H54 (cell line): Measurements from ENCODE around the gene PCNT.
"Not testable (repeated sequence)": the region's sequence is repeated elsewhere in the genome, so short reads cannot be mapped to it uniquely, and the experiment has no call there.

Experiments
- DNase-seq: peaks from one replicate; pipeline ENCODE4 v3.0.0; 2011; ENCODE audit warnings: low spot score, mixed read lengths; ENCODE audit not compliant: insufficient read length
- FAIRE-seq: peaks from 3 replicates; lab custom pipeline; 2011; peaks lifted over from hg19 to GRCh38; lab: Jason Lieb, UNC
- POLR2A ChIP-seq: IDR thresholded peaks from 2 replicates; pipeline ENCODE4 v1.6.1; 2011; ENCODE audit warnings: low read depth, mild to moderate bottlenecking, low read length

Gene PCNT

GRCh38 chr21:46397211-46397905, 73.4 kb downstream of the PCNT start:
- FAIRE-seq (no peak), DNase-seq (no peak)
- no peak for TF ChIP-seq POLR2A

- DNase-seq = no peak
- no peak for TF ChIP-seq POLR2A
- FAIRE-seq = no peak
Measured at GRCh38 chr21:46397993-46398392, 74.0 kb downstream of the PCNT start.

GRCh38 chr21:46399129-46399528, 75.2 kb downstream of the PCNT start:
- no peak for TF ChIP-seq POLR2A
- DNase-seq = no peak
- no peak for FAIRE-seq

GRCh38 chr21:46399686-46400085, 75.7 kb downstream of the PCNT start:
- DNase-seq (no peak), FAIRE-seq (no peak)
- TF ChIP-seq POLR2A = no peak

DNA sequence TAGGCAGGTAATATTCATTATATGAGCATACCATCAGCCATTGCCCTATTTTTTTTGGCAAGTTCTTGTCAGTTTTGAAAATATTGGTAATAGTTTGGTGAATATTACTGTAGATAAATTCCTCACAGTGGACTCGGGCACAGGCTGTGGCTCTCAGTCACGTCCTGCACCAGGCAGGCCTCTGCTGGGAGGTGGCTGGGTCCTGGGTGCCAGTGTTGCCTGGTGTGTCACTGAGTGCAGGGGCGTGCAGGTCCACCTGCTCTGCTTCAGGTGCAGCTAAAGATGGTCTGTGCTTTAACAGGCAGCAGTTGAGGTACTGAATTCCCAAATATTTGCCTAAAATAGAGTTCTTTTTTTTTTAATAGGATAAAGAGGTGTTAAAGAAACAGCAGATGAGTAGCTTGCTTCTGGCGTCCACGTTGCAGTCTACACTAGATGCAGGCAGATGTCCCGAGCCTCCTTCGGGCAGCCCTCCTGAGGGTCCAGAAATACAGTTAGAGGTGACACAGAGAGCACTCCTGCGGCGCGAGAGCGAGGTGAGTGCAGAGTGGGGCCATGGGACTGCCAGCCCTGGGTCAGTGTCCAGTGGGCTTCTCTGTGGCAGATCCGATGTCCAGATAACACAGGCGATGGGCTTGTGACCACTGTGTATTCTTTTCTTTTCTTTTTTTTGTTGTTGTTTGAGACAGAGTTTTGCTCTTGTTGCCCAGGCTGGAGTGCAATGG, 77.4 kb downstream of the PCNT start:
- no peak for TF ChIP-seq POLR2A
- FAIRE-seq (no peak), DNase-seq (no peak)

GRCh38 chr21:46402421-46402820, 78.5 kb downstream of the PCNT start:
- FAIRE-seq = no peak
- TF ChIP-seq POLR2A = no peak
- no peak for DNase-seq

- not testable (repeated sequence) for FAIRE-seq, DNase-seq
Measured at GRCh38 chr21:46403234-46403811, 79.4 kb downstream of the PCNT start.

DNA sequence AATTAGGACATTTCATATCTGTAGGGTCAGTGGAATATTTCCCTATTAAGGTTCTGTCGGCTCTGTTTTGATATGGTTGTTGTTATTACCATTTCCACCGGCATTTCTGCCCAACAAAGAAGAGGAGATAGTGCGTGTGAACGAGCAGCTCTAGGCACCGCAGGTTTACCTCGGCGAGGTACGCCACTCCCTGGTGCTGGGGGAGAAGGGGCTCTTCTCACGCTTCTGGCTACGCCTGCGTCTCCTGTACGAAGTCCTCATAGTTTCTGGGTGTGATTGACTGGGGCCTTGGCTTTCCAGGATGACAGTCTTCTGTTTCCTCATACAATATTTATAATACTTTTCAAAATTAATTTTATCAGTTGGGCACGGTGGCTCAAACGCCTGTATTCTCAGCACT, 80.3 kb downstream of the PCNT start:
- no peak for FAIRE-seq
- DNase-seq = no peak
- TF ChIP-seq POLR2A = no peak

GRCh38 chr21:46406001-46406400, 82.0 kb downstream of the PCNT start:
- FAIRE-seq = no peak
- TF ChIP-seq POLR2A = no peak
- no peak for DNase-seq

GRCh38 chr21:46409641-46410406, 85.9 kb downstream of the PCNT start:
- TF ChIP-seq POLR2A = no peak
- DNase-seq (no peak), FAIRE-seq (no peak)

DNA sequence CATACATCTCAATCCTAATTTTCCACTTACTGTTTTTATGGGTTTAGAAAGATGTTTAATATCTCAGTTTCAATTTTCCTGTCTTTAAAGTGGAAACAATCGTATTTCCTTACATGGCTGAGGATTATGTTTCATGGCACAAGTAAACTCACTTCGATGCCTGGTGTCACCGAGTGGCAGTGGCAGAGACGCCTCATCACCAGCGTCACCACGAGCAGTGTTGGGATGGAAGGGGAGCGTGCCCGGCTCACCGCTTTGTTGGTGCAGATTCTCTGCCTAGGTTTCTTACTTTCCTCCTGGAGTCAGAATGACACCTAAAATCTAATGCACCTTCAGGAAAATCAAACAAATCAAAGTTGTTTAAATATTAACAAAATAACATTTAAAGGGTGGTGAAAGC, 86.6 kb downstream of the PCNT start:
- no peak for TF ChIP-seq POLR2A
- no peak for DNase-seq
- no peak for FAIRE-seq

DNA sequence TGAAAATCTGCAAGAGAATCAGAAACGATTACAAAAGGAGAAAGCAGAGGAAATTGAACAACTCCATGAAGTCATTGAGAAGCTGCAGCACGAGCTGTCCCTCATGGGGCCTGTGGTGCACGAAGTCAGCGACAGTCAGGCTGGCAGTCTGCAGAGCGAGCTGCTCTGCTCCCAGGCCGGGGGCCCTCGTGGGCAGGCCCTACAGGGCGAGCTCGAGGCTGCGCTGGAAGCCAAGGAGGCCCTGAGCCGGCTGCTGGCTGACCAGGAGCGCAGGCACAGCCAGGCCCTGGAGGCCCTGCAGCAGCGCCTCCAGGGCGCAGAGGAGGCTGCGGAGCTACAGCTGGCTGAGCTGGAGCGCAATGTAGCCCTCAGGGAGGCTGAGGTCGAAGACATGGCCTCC, 87.3 kb downstream of the PCNT start:
- FAIRE-seq (no peak), DNase-seq (no peak)
- TF ChIP-seq POLR2A = no peak

- no peak for DNase-seq
- no peak for FAIRE-seq
- no peak for TF ChIP-seq POLR2A
Measured at GRCh38 chr21:46411691-46412090, 87.7 kb downstream of the PCNT start.

- TF ChIP-seq POLR2A = no peak
- FAIRE-seq (no peak), DNase-seq (no peak)
Measured at GRCh38 chr21:46412521-46413364, 88.8 kb downstream of the PCNT start.
